K562 treated with DMSO at 1 percent for 4 hours (cell line): Measurements from ENCODE around the gene KRTAP10-6. TPM values are rescaled to one million over a fixed set of nuclear protein-coding genes. Genes with fewer than 3 reads are reported as not detected.

Experiments used
- total RNA-seq: library from RNA; unstranded; fragments of 300-600 nt; gene quantifications from 2 replicates; pipeline ENCODE4 v1.2.3, GENCODE V29; 2022; ENCODE audit not compliant: insufficient read depth

The KRTAP10-6 gene
- not detected in 2 replicates for total RNA-seq

GRCh38 chr21:44592446-44593311 lies at the start of gene KRTAP10-6:
Gene KRTAP10-6 (minus strand): TSS chr21:44592505. CDS start chr21:44592484, 21 bp downstream.

GRCh38 chr21:44637018-44637850 lies 44.9 kb upstream of the KRTAP10-6 start, which contains the start of gene KRTAP10-10:
Gene KRTAP10-10 (plus strand): TSS chr21:44637356. CDS start chr21:44637418, 62 bp downstream.

GRCh38 chr21:44626673-44627143 lies 34.4 kb upstream of the KRTAP10-6 start, which contains the start of gene KRTAP10-9:
Gene KRTAP10-9 (plus strand): TSS chr21:44627093. CDS start chr21:44627172, 79 bp downstream.

GRCh38 chr21:44612029-44612486 lies 19.8 kb upstream of the KRTAP10-6 start, which contains the start of gene KRTAP10-8:
Gene KRTAP10-8 (plus strand): TSS chr21:44612079. CDS start chr21:44612101, 22 bp downstream.

GRCh38 chr21:44600118-44600978 lies 8.0 kb upstream of the KRTAP10-6 start, which contains the start of gene KRTAP10-7:
Gene KRTAP10-7 (plus strand): TSS chr21:44600597. CDS start chr21:44600622, 25 bp downstream.

DNA sequence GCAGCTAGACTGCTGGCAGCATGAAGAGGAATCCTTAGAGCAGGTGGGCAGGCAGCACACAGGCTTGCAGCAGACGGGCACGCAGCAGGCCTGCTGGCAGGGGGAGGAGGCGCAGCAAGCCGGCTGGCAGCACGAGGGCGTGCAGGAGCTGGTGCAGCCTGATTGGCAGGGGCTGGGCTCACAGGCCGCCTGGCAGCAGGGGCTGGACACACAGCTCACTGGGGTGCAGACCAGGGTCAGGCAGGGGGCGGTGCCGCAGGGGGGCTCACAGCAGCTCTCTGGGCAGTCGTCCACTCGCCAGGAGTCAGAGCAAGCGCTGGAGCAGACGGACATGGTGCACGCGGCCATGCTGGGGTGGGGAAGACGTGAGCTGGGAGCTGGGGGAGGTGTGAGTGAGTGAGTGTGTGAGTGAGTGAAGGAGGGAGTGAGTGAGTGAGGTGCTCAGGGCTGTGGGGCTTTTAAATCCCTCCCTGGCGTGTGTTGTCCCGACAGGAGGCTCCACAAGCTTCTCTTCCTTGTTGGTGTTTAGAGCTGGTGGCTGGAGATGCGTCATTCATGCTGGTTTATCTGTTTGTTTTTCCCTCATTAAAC lies 12.0 kb downstream of the KRTAP10-6 start, which contains the start of gene KRTAP10-5:
TSS of gene KRTAP10-5 (minus strand) at position 374 of the 591 bp plus-strand sequence. CDS start at position 348, 26 bp downstream.

DNA sequence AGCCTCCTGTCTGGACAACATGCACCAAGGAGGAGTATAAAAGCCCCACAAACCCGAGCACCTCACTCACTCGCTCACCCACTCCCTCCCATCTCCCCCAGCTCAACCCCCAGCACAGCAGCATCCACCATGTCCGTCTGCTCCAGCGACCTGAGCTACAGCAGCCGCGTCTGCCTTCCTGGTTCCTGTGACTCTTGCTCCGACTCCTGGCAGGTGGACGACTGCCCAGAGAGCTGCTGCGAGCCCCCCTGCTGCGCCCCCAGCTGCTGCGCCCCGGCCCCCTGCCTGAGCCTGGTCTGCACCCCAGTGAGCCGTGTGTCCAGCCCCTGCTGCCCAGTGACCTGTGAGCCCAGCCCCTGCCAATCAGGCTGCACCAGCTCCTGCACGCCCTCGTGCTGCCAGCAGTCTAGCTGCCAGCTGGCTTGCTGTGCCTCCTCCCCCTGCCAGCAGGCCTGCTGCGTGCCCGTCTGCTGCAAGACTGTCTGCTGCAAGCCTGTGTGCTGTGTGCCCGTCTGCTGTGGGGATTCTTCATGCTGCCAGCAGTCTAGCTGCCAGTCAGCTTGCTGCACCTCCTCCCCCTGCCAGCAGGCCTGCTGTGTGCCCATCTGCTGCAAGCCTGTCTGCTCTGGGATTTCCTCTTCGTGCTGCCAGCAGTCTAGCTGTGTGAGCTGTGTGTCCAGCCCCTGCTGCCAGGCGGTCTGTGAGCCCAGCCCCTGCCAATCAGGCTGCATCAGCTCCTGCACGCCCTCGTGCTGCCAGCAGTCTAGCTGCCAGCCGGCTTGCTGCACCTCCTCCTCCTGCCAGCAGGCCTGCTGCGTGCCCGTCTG lies 18.5 kb downstream of the KRTAP10-6 start, which contains the start of gene KRTAP10-4:
TSS of gene KRTAP10-4 (plus strand) at position 100 of the 827 bp plus-strand sequence. CDS start at position 130, 30 bp downstream.

GRCh38 chr21:44558695-44559094 lies 33.6 kb downstream of the KRTAP10-6 start, which contains the start of gene KRTAP10-3:
Gene KRTAP10-3 (minus strand): TSS chr21:44558795. CDS start chr21:44558715, 80 bp downstream.

DNA sequence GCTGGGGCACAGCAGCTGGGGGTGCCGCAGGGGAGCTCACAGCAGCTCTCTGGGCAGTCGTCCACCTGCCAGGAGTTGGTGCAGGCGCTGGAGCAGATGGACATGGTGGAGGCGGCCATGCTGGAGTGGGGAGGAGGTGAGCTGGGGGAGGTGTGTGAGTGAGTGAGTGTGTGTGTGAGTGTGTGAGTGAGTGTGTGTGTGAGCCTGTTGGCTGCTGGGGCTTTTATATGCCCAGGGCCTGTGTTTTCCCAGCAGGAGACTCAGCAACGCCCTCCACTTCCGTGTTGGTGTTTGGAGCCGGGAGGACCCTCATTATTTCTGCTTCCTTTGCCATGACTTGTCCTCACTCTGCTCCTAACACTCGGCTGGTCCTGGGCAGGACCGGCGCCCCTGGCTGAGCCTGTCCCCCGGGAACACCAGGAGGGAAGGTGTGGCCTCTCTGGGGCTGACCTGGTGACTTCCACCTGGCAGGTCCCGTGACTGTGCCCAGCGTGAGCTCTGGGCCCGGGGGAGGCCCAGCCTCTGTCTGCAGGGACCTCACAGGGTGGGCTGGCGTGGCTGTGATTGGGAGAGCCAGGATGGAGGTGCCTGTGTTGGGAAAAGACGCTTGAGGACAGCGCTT lies 40.9 kb downstream of the KRTAP10-6 start, which contains the start of gene KRTAP10-2:
TSS of gene KRTAP10-2 (minus strand) at position 166 of the 622 bp plus-strand sequence. CDS start at position 119, 47 bp downstream.

Other genes with a start within 250 kb of the KRTAP10-6 start
- 2.0 and 2.5 TPM in 2 replicates for gene TRPM2, start 238.9 kb downstream of the KRTAP10-6 start, total RNA-seq
- not detected in 2 replicates for gene LRRC3, start 137.0 kb downstream of the KRTAP10-6 start, total RNA-seq
- gene KRTAP10-1, start 52.3 kb downstream of the KRTAP10-6 start, total RNA-seq = not detected in 2 replicates
- not detected in 2 replicates for gene KRTAP10-2, start 41.0 kb downstream of the KRTAP10-6 start, total RNA-seq
- not detected in 2 replicates for gene KRTAP10-3, start 33.7 kb downstream of the KRTAP10-6 start, total RNA-seq
- not detected in 2 replicates for gene KRTAP10-4, start 18.8 kb downstream of the KRTAP10-6 start, total RNA-seq
- gene KRTAP10-5, start 11.9 kb downstream of the KRTAP10-6 start, total RNA-seq = not detected in 2 replicates
- not detected in 2 replicates for gene KRTAP10-7, start 8.1 kb upstream of the KRTAP10-6 start, total RNA-seq
- gene KRTAP10-8, start 19.6 kb upstream of the KRTAP10-6 start, total RNA-seq = not detected in 2 replicates
- not detected in 2 replicates for gene KRTAP10-9, start 34.6 kb upstream of the KRTAP10-6 start, total RNA-seq
- gene KRTAP10-10, start 44.9 kb upstream of the KRTAP10-6 start, total RNA-seq = not detected in 2 replicates
- not detected in 2 replicates for gene KRTAP10-11, start 53.9 kb upstream of the KRTAP10-6 start, total RNA-seq
- gene KRTAP12-4, start 62.2 kb upstream of the KRTAP10-6 start, total RNA-seq = not detected in 2 replicates
- gene KRTAP12-3, start 65.4 kb upstream of the KRTAP10-6 start, total RNA-seq = not detected in 2 replicates
- not detected in 2 replicates for gene KRTAP12-2, start 74.4 kb upstream of the KRTAP10-6 start, total RNA-seq
- gene KRTAP12-1, start 89.7 kb upstream of the KRTAP10-6 start, total RNA-seq = not detected in 2 replicates
- not detected in 2 replicates for gene KRTAP10-12, start 104.7 kb upstream of the KRTAP10-6 start, total RNA-seq
- gene TSPEAR, start 119.1 kb upstream of the KRTAP10-6 start, total RNA-seq = not detected in 2 replicates
- 47.5 and 77.0 TPM in 2 replicates for gene UBE2G2, start 209.3 kb upstream of the KRTAP10-6 start, total RNA-seq
- 106 and 115 TPM in 2 replicates for gene SUMO3, start 225.6 kb upstream of the KRTAP10-6 start, total RNA-seq